Measurements from ENCODE around the gene SARDH. TPM values are rescaled to one million over a fixed set of nuclear protein-coding genes. Genes with fewer than 3 reads are reported as not detected.

SARDH gene
- total RNA-seq, 1 donor from 2014 or later = 1.3 TPM

GRCh38 chr9:133616643-133617405 lies 121.3 kb downstream of the SARDH start:
- Histone ChIP-seq H3K4me3 (no peak overlapping the region), H3K27me3 (no peaks in the 10 kb centered on the region), H3K9me3 (no peaks in the 10 kb centered on the region), H3K27ac (no peak overlapping the region), H3K36me3 (no peaks in the 10 kb centered on the region), H3K4me1 (no peaks in the 10 kb centered on the region)
- DNase-seq (ENCODE audit: low spot score in 2 of 2) = no peak
- TF ChIP-seq CTCF (IDR thresholded peaks at IDR 0.05) = no peak
- intact Hi-C loops (cut with DNase I) = no loop called here

GRCh38 chr9:133615606-133616188 lies 122.5 kb downstream of the SARDH start:
- H3K4me3 ChIP-seq = no peak overlapping the region
- no peaks in the 10 kb centered on the region for H3K36me3 ChIP-seq
- no peaks in the 10 kb centered on the region for H3K27me3 ChIP-seq
- intact Hi-C loops (cut with DNase I) = no loop called here
- H3K4me1 ChIP-seq = no peaks in the 10 kb centered on the region
- no peak for DNase-seq (ENCODE audit: low spot score in 2 of 2)
- H3K9me3 ChIP-seq = no peaks in the 10 kb centered on the region
- H3K27ac ChIP-seq = no peak overlapping the region
- TF ChIP-seq CTCF (IDR thresholded peaks at IDR 0.05) = no peak

GRCh38 chr9:133615186-133615585 lies 123.0 kb downstream of the SARDH start:
- DNase-seq (ENCODE audit: low spot score in 2 of 2) = no peak
- no peak for TF ChIP-seq CTCF (IDR thresholded peaks at IDR 0.05)
- Histone ChIP-seq H3K4me1 (no peaks in the 10 kb centered on the region), H3K27me3 (no peaks in the 10 kb centered on the region), H3K9me3 (no peaks in the 10 kb centered on the region), H3K4me3 (no peak overlapping the region), H3K27ac (no peak overlapping the region), H3K36me3 (no peaks in the 10 kb centered on the region)
- intact Hi-C loops (cut with DNase I) = no loop called here

GRCh38 chr9:133614678-133615077 lies 123.5 kb downstream of the SARDH start:
- Histone ChIP-seq H3K4me3 (no peak overlapping the region), H3K4me1 (no peaks in the 10 kb centered on the region), H3K36me3 (no peaks in the 10 kb centered on the region), H3K27ac (no peak overlapping the region), H3K27me3 (no peaks in the 10 kb centered on the region), H3K9me3 (no peaks in the 10 kb centered on the region)
- DNase-seq (ENCODE audit: low spot score in 2 of 2) = no peak
- no peak for TF ChIP-seq CTCF (IDR thresholded peaks at IDR 0.05)
- intact Hi-C loops (cut with DNase I) = no loop called here

GRCh38 chr9:133614056-133614455 lies 124.1 kb downstream of the SARDH start:
- Histone ChIP-seq H3K27me3 (no peaks in the 10 kb centered on the region), H3K4me3 (no peak overlapping the region), H3K36me3 (no peaks in the 10 kb centered on the region), H3K9me3 (no peaks in the 10 kb centered on the region), H3K27ac (no peak overlapping the region), H3K4me1 (no peaks in the 10 kb centered on the region)
- TF ChIP-seq CTCF (IDR thresholded peaks at IDR 0.05) = no peak
- DNase-seq (ENCODE audit: low spot score in 2 of 2) = no peak
- intact Hi-C loops (cut with DNase I) = no loop called here

Other genes with a start within 250 kb of the SARDH start
- not detected for gene MYMK, start 213.4 kb downstream of the SARDH start, total RNA-seq
- gene ADAMTSL2, start 203.6 kb downstream of the SARDH start, total RNA-seq = 3.4 TPM
- gene FAM163B, start 129.0 kb downstream of the SARDH start, total RNA-seq = not detected
- not detected for gene DBH, start 102.0 kb downstream of the SARDH start, total RNA-seq

Data from ascending aorta (tissue), 2 donors.